ENCODE data around the gene TRIM7. TPM values are rescaled to one million over a fixed set of nuclear protein-coding genes. Genes with fewer than 3 reads are reported as not detected.
"Not testable (repeated sequence)": the region's sequence is repeated elsewhere in the genome, so short reads cannot be mapped to it uniquely, and the experiment has no call there.

The TRIM7 gene
- total and polyA plus RNA-seq, 12 donors = 3.9 to 30.8 (median 6.0) TPM

GRCh38 chr5:181182651-181183050 lies 22.3 kb downstream of the TRIM7 start:
- no peaks in the 10 kb centered on the region for H3K9me3 ChIP-seq
- WGBS, 2 donors = 61 to 67% methylated on average over 12 of the region's 12 CpGs
- no peak overlapping the region for H3K27ac ChIP-seq
- TF ChIP-seq CTCF (IDR thresholded peaks at IDR 0.05) = no peak
- H3K27me3 ChIP-seq = peaks cover 0 to 2% (median 0%) of the 10 kb centered on the region in 7 donors
- ATAC-seq = no peak
- H3K4me3 ChIP-seq = no peak overlapping the region
- DNase-seq = no peak
- peaks cover 0 to 35% (median 16%) of the 10 kb centered on the region in 9 donors for H3K4me1 ChIP-seq
- no peaks in the 10 kb centered on the region for H3K36me3 ChIP-seq
- intact Hi-C loops (cut with DNase I) = loop anchor here in 6 of 10 donors (5.0 to 10.0 kb wide), 5 partner anchors 62 to 398 kb away; partner anchors contain the start of genes MGAT1 (in 3 of the 6), TRIM52 (in 3 of the 6) and RACK1 (in 1 of the 6)

- TF ChIP-seq CTCF (IDR thresholded peaks at IDR 0.05) = peak; percentile 60 to 91 (median 79)
- intact Hi-C loops (cut with DNase I) = loop anchor here in 6 of 10 donors (5.0 to 10.0 kb wide), 5 partner anchors 63 to 397 kb away; partner anchors contain the start of genes MGAT1 (in 3 of the 6), TRIM52 (in 3 of the 6) and RACK1 (in 1 of the 6)
- Histone ChIP-seq H3K36me3 (no peaks in the 10 kb centered on the region), H3K27me3 (peaks cover 0 to 10% (median 0%) of the 10 kb centered on the region in 7 donors), H3K27ac (no peak overlapping the region), H3K4me3 (no peak overlapping the region), H3K9me3 (no peaks in the 10 kb centered on the region), H3K4me1 (peaks cover 0 to 31% (median 16%) of the 10 kb centered on the region in 9 donors)
- ATAC-seq (peak; percentile 67 to 87 (median 82)), DNase-seq (peak; percentile 68 to 69)
- WGBS, 2 donors = 38 to 42% methylated on average over 25 of the region's 25 CpGs
These were observed 23.1 kb downstream of the TRIM7 start for GRCh38 chr5:181181650-181182565.

GRCh38 chr5:181177559-181177958 lies 27.4 kb downstream of the TRIM7 start:
- intact Hi-C loops (cut with DNase I) = not testable (repeated sequence)

GRCh38 chr5:181176254-181176952 lies 28.6 kb downstream of the TRIM7 start:
- ATAC-seq (no peak), DNase-seq (no peak)
- WGBS, 2 donors = 67 to 69% methylated on average over 3 of the region's 3 CpGs
- Histone ChIP-seq H3K27ac (no peak overlapping the region), H3K4me3 (no peak overlapping the region), H3K27me3 (peaks cover 0 to 65% (median 51%) of the 10 kb centered on the region in 7 donors), H3K9me3 (no peaks in the 10 kb centered on the region), H3K36me3 (no peaks in the 10 kb centered on the region), H3K4me1 (peaks cover 0 to 18% (median 7%) of the 10 kb centered on the region in 9 donors)
- TF ChIP-seq CTCF (IDR thresholded peaks at IDR 0.05) = no peak
- intact Hi-C loops (cut with DNase I) = no loop called here

More at GRCh38 chr5:181177559-181177958, 27.4 kb downstream of the TRIM7 start:
- H3K4me3 ChIP-seq, ATAC-seq, DNase-seq, H3K27ac ChIP-seq, H3K9me3 ChIP-seq, H3K36me3 ChIP-seq: not testable (repeated sequence)
- WGBS, 2 donors = 72 to 75% methylated on average over 14 of the region's 14 CpGs
- peaks cover 0 to 53% (median 39%) of the 10 kb centered on the region in 7 donors for H3K27me3 ChIP-seq
- H3K4me1 ChIP-seq = peaks cover 0 to 23% (median 10%) of the 10 kb centered on the region in 9 donors

Measured in heart right ventricle (tissue), 16 donors.